GM04503 (cell line): ENCODE data around the gene DCTN4.

Experiments
- DNase-seq: peaks from one replicate; pipeline ENCODE4 v3.0.0-alpha.2; 2012; ENCODE audit warnings: low read depth

The DCTN4 gene

DNA sequence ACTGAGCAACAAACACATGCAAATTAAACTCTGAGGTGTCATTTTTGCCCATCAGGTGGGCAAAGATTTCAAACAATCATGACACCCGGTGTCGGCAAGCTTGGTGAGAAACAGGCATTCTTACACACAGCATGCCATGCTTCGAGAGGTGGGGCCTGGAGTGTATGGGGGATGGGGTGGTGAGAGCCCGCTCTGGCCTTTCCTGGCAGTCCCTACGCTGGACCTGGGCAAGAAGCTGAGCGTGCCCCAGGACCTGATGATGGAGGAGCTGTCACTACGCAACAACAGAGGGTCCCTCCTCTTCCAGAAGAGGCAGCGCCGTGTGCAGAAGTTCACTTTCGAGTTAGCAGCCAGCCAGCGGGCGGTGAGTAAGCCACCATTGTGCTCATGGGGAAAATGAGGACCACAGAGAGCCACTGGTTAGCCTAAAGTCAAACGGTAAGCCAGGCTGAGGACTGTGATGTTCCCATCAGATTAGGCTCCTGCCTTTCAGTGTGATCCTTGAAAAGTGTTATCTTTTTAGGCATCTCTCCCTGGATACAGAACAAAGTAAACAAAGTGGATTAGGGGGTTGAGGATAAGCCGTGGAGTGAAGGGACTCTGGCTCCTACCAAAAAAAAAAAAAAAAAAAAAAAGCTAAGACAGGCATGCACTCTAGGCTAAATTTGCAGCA lies 88.4 kb downstream of the DCTN4 start:
- DNase-seq: no peak

- DNase-seq: no peak
These were observed 93.8 kb downstream of the DCTN4 start for GRCh38 chr5:150665044-150665443.

DNA sequence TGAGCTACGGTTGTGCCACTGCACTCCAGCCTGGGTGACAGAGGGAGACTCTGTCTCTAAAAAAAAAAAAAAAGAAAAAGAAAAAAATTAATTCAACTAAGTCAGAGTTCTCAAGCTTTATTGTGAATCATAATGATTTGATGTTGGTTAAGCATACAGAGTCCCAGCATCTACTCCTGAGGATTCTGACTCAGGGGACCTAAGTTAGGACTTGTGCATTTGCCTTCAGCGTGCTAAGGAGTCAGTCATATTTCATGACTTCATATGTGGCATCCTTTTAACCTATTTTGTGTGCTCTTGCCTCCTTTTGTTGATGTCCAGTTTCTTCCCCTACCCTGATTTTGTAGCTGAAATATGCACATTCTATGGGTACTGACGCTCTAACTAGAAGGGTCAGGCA lies 94.9 kb downstream of the DCTN4 start:
- no peak for DNase-seq

- no peak for DNase-seq
These were observed 95.9 kb downstream of the DCTN4 start for GRCh38 chr5:150662731-150663516.

DNA sequence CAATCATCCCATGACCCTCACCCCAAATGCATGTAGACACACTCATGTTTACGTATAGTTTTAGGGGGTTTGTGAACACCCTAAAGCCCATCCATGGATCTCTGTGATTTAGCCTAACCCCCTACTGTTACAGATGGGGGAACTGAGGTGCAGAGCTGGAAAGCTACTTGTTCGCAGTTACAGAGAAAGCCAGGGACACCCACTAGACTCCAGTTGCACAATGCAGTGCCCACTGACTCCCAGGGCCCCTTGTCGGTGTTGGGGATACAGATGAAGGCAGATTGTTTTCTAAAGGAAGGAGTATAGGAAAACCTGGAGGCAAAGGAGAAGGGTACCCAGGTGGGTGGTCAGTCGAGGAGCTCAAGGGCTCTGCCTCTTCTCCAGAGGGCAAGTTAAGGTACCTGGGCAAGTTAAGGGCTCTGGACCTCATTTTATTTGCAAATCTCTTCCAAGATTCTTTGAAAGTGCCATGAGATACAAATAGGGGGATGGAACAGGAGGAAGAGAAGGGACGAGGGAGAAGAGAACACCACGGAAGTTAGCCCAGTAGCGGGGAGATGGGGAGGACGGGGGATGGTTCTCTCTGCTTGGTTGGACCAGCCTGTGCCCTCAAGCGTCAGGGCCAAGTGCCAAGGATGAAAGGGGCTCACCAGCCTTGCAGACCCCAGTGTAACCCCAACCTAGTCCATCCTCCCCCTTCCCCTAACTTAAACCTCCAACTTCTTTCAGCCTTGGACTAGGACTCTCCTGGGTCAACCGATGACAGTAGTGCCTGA lies 96.8 kb downstream of the DCTN4 start:
- DNase-seq: no peak

DNA sequence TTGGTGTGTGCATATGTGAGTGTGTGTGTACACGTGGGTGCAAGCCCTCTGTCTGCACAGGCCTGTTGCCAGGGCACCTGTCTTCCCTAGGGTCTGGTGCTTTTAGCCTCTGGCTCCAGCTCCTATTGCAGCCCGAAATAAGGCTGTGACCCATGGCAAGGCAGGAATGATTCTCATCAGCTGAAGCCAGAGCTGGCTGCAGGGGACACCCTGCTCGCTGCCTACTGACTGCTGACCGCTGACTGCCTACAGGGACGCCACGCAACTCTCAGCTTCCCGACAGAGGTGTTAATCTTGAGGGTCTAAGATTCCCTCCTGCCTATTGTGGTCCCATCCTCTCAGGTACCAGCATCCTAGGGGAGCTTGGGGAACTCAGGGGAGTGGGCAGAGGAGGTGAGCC lies 97.7 kb downstream of the DCTN4 start, which contains the start of gene MYOZ3:
MYOZ3 (plus strand) TSS at position 166 of the 400 bp plus-strand sequence. CDS start 1,691 bp downstream, outside the sequence.
- DNase-seq: no peak

DNA sequence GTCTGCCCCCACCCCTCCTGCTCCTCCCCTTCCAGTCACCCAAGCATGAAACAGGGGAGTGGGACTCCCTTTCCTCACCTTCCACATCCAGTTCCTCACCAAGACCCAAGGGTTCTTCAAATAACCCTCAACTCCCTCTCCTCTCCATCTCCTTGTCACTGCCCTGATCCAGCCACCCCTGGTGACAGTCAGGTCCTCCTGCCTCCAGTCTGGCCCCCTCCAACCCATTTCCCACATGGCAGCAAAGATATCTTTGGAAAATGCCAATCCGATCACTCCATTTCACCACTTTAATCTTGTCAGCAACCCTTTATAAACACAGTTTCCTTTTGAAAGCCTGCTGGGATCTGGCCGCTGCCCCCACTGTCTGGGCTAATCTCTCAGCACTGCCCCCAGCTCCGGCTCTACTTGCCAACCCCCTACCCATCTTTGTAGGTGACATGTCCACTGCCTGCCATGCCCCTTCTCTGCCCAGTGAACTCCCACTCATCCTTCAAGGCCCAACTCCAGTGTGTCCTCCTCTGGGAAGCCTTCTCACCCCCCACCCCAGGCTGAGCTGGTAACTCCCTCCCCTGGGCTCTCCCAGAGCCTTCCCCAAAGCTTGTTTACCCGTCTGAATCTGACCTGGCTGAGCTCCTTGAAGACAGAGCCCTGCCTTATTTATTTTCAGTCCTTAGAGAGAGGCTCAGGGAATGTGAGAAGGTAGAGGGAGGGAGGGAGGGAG lies 98.5 kb downstream of the DCTN4 start:
- DNase-seq: no peak

GRCh38 chr5:150659360-150660107 lies 99.3 kb downstream of the DCTN4 start:
- no peak for DNase-seq

- DNase-seq: no peak
These were observed 100.0 kb downstream of the DCTN4 start for GRCh38 chr5:150658699-150659265.
